ENCODE results near the gene AGAP3.

DNA sequence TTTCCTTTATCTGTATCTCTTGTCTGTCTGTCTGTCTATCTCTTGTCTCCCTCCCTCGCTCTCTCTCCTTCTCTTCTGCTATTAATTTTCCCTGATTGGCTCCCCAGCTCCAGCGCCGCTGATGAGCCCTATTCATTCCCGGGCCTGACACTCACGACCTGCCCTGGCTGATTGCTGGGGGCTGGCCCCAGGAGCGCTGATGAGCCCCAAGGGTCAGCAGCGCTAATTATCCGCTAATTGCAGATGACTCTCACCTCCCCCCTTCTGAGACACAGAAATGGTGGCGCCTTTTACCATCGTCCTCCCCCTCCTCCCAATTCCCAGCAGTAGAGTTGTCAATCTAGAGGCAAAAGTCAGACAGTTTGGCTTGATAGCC lies 82.5 kb downstream of the AGAP3 start:
- TF ChIP-seq POLR2A (IDR thresholded peaks at IDR 0.05; ENCODE audit: low read depth, low read length) (no peak), SMC3 (IDR thresholded peaks at IDR 0.05; ENCODE audit: low read depth, low read length) (no peak), MXI1 (IDR thresholded peaks at IDR 0.05; ENCODE audit: borderline replicate concordance, low read depth, low read length) (no peak), BHLHE40 (IDR thresholded peaks at IDR 0.05; ENCODE audit: low read depth, low read length) (no peak)
- TF ChIP-seq, protein P1, sequence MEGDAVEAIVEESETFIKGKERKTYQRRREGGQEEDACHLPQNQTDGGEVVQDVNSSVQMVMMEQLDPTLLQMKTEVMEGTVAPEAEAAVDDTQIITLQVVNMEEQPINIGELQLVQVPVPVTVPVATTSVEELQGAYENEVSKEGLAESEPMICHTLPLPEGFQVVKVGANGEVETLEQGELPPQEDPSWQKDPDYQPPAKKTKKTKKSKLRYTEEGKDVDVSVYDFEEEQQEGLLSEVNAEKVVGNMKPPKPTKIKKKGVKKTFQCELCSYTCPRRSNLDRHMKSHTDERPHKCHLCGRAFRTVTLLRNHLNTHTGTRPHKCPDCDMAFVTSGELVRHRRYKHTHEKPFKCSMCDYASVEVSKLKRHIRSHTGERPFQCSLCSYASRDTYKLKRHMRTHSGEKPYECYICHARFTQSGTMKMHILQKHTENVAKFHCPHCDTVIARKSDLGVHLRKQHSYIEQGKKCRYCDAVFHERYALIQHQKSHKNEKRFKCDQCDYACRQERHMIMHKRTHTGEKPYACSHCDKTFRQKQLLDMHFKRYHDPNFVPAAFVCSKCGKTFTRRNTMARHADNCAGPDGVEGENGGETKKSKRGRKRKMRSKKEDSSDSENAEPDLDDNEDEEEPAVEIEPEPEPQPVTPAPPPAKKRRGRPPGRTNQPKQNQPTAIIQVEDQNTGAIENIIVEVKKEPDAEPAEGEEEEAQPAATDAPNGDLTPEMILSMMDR (conservative IDR thresholded peaks at IDR 0.05; ENCODE audit: low read depth, low read length) = no peak
- TF ChIP-seq, protein P2, sequence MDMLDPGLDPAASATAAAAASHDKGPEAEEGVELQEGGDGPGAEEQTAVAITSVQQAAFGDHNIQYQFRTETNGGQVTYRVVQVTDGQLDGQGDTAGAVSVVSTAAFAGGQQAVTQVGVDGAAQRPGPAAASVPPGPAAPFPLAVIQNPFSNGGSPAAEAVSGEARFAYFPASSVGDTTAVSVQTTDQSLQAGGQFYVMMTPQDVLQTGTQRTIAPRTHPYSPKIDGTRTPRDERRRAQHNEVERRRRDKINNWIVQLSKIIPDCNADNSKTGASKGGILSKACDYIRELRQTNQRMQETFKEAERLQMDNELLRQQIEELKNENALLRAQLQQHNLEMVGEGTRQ (IDR thresholded peaks at IDR 0.05; ENCODE audit: low read depth, low read length) = no peak
